Panc1 (cell line): ENCODE results near the gene ZKSCAN5.

Experiments
- POLR2AphosphoS5 ChIP-seq: IDR thresholded peaks from 2 replicates; pipeline ENCODE4 v1.6.1; 2012; ENCODE audit warnings: mild to moderate bottlenecking, low read depth, low read length, moderate library complexity
- REST ChIP-seq, 2 experiments: IDR thresholded peaks; 2 replicates each; pipeline ENCODE4 v1.6.1; 2011 to 2012; ENCODE audit warnings: low read depth in 2 of 2, control low read depth in 1 of 2, low read length in 1 of 2, mild to moderate bottlenecking in 1 of 2, moderate library complexity in 1 of 2; ENCODE audit not compliant: insufficient read depth in 1 of 2
- TCF7L2 ChIP-seq: IDR thresholded peaks from 2 replicates; pipeline ENCODE4 v1.6.1; 2011; ENCODE audit warnings: mild to moderate bottlenecking, low read depth, low read length, inconsistent platforms
- TF ChIP-seq, protein P1 (sequence below): fragments of 450-650 bp; IDR thresholded peaks from 2 replicates; pipeline ENCODE4 v1.5.1; 2017; ENCODE audit warnings: mild to moderate bottlenecking

DNA sequence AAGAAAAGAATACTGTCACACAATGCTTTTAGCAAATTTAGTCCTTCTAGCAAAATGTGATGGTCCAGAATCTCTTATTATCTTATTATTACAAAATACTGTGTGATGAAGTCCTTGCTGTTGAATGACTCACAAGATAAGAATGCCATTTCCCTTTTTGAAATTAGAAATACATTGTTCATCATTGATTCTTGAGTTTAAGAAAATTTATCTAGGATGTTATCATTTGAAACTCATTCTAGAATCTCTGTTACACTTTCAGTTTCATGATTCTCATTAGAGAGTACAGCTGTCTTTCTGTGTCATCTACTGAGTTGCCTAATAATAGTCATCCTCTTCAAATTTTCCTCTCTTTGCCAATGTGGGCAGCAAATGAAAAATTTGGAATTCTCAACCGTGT is 9.6 kb downstream of the ZKSCAN5 start:
- no peak for TF ChIP-seq POLR2AphosphoS5
- TF ChIP-seq, protein P1, sequence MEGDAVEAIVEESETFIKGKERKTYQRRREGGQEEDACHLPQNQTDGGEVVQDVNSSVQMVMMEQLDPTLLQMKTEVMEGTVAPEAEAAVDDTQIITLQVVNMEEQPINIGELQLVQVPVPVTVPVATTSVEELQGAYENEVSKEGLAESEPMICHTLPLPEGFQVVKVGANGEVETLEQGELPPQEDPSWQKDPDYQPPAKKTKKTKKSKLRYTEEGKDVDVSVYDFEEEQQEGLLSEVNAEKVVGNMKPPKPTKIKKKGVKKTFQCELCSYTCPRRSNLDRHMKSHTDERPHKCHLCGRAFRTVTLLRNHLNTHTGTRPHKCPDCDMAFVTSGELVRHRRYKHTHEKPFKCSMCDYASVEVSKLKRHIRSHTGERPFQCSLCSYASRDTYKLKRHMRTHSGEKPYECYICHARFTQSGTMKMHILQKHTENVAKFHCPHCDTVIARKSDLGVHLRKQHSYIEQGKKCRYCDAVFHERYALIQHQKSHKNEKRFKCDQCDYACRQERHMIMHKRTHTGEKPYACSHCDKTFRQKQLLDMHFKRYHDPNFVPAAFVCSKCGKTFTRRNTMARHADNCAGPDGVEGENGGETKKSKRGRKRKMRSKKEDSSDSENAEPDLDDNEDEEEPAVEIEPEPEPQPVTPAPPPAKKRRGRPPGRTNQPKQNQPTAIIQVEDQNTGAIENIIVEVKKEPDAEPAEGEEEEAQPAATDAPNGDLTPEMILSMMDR = no peak
- TF ChIP-seq REST (IDR thresholded peaks at IDR 0.05; ENCODE audit: insufficient read depth in 1 of 2, low read depth in 2 of 2, low read length in 1 of 2) = no peak
- TF ChIP-seq TCF7L2 = no peak
